Daoy (cell line): ENCODE results near the gene KRT7. TPM values are rescaled to one million over a fixed set of nuclear protein-coding genes. Genes with fewer than 3 reads are reported as not detected.

ENCODE experiments used
- DNase-seq: peaks from one replicate; pipeline ENCODE4 v3.0.0-alpha.2; 2015; ENCODE audit warnings: low read depth
- total RNA-seq: library from RNA; depleted of rRNA; stranded (reverse); fragments of >200 nt; shearing (Covaris generic); gene quantifications from 2 replicates; pipeline ENCODE4 v1.2.3, GENCODE V29; 2014; rRNA removed

KRT7 gene
- total RNA-seq, 1 experiment from 2014 or later = 5.5 TPM

DNA sequence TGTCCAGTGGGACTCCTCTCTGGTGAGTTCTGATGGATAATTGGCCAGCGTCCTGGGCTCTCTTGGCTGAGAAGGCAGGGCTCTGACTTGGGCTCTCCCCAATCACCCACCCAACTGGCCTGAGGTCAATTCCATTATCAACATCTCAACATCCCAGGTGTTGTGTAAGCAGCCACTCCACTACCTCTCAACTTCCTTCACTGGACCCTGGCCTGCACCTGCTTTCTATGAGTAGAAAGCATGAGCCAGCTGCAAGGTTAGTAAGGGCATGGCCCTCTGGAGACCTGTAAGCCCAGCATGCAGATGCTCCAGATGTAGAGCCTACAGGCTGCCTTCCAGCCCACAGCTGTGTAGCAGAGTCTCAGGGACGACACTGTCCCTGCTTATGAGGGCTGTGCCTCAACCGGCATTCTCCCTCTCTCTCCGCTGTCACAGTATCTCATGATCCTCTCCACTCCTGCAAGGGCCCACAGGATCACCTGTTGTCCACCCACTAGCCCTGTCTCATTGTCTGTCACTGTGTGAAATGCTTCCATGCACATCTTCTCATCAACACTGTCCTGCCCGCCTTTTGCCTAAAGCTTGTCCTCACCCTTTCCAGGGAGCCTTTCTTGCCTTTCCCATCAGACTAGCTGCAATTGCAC lies 63.7 kb downstream of the KRT7 start:
- DNase-seq = no peak

Other genes starting within 250 kb of the KRT7 start
- gene TAMALIN, start 226.3 kb upstream of the KRT7 start, total RNA-seq = 1.1 and 2.1 TPM in 2 replicates
- gene NR4A1, start 181.8 kb upstream of the KRT7 start, total RNA-seq = 1.1 and 5.1 TPM in 2 replicates
- gene ATG101, start 163.3 kb upstream of the KRT7 start, total RNA-seq = 156 and 160 TPM in 2 replicates
- not detected in 2 replicates for gene SMIM41, start 153.5 kb upstream of the KRT7 start, total RNA-seq
- 4.4 and 5.5 TPM in 2 replicates for gene KRT80, start 41.2 kb upstream of the KRT7 start, total RNA-seq
- 0.40 and 0.65 TPM in 2 replicates for gene KRT86, start 41.4 kb downstream of the KRT7 start, total RNA-seq
- 0.74 and 1.0 TPM in 2 replicates for gene KRT81, start 58.3 kb downstream of the KRT7 start, total RNA-seq
- gene KRT83, start 88.2 kb downstream of the KRT7 start, total RNA-seq = not detected in 2 replicates
- gene KRT85, start 134.2 kb downstream of the KRT7 start, total RNA-seq = 0.80 TPM in 1 of 2 replicates, not detected in the other
- not detected in 2 replicates for gene KRT84, start 152.4 kb downstream of the KRT7 start, total RNA-seq
- not detected in 2 replicates for gene KRT82, start 173.1 kb downstream of the KRT7 start, total RNA-seq
- gene KRT75, start 201.1 kb downstream of the KRT7 start, total RNA-seq = 1.1 and 2.7 TPM in 2 replicates
- not detected in 2 replicates for gene KRT6B, start 218.9 kb downstream of the KRT7 start, total RNA-seq
- not detected in 2 replicates for gene KRT6C, start 240.6 kb downstream of the KRT7 start, total RNA-seq